Measurements from ENCODE around the gene RUNX1.

The RUNX1 gene

GRCh38 chr21:34799092-34799491, 250.0 kb downstream of the RUNX1 start:
- no peak for DNase-seq

- no peak for DNase-seq
Measured at GRCh38 chr21:34797921-34798535, 251.1 kb downstream of the RUNX1 start.

GRCh38 chr21:34797201-34797525, 251.9 kb downstream of the RUNX1 start:
- DNase-seq: no peak

- no peak for DNase-seq
Measured at GRCh38 chr21:34796518-34797200, 252.4 kb downstream of the RUNX1 start.

GRCh38 chr21:34795548-34796180, 253.4 kb downstream of the RUNX1 start:
- DNase-seq: no peak

GRCh38 chr21:34795175-34795547, 253.9 kb downstream of the RUNX1 start:
- no peak for DNase-seq

- DNase-seq: no peak
Measured at GRCh38 chr21:34794686-34795085, 254.4 kb downstream of the RUNX1 start.

- DNase-seq: no peak
Measured at GRCh38 chr21:34793471-34793870, 255.6 kb downstream of the RUNX1 start.

- DNase-seq: no peak
Measured at GRCh38 chr21:34792504-34793089, 256.5 kb downstream of the RUNX1 start.

- no peak for DNase-seq
Measured at GRCh38 chr21:34791776-34792503, 257.2 kb downstream of the RUNX1 start.

- DNase-seq: no peak
Measured at GRCh38 chr21:34790834-34791233, 258.3 kb downstream of the RUNX1 start.

GRCh38 chr21:34790341-34790740, 258.8 kb downstream of the RUNX1 start:
- no peak for DNase-seq

- DNase-seq: no peak
Measured at GRCh38 chr21:34788879-34789278, 260.2 kb downstream of the RUNX1 start.

GRCh38 chr21:34783815-34784214, 265.3 kb downstream of the RUNX1 start:
- DNase-seq: no peak

GRCh38 chr21:34782506-34783360, 266.4 kb downstream of the RUNX1 start:
- DNase-seq: no peak

GRCh38 chr21:34781526-34781925, 267.6 kb downstream of the RUNX1 start:
- DNase-seq: no peak

- DNase-seq: no peak
Measured at GRCh38 chr21:34779860-34780259, 269.2 kb downstream of the RUNX1 start.

GRCh38 chr21:34775793-34776192, 273.3 kb downstream of the RUNX1 start:
- DNase-seq: no peak

GRCh38 chr21:34774750-34775149, 274.4 kb downstream of the RUNX1 start:
- no peak for DNase-seq

- no peak for DNase-seq
Measured at GRCh38 chr21:34771512-34772028, 277.5 kb downstream of the RUNX1 start.

- no peak for DNase-seq
Measured at GRCh38 chr21:34770576-34770975, 278.5 kb downstream of the RUNX1 start.

- no peak for DNase-seq
Measured at GRCh38 chr21:34768326-34768725, 280.8 kb downstream of the RUNX1 start.

Measured in activated CD4-positive, CD25-positive, alpha-beta regulatory T cell treated with anti-CD3 and anti-CD28 coated beads, Interleukin-2, amount 50 U/mL, for 72 hours (primary cell).